ENCODE measurements around the gene LY9.
A peak's percentile ranks its signal among the peaks of the same experiment; 100 is the strongest.
"Not testable (repeated sequence)": the region's sequence is repeated elsewhere in the genome, so short reads cannot be mapped to it uniquely, and the experiment has no call there.

LY9 gene

DNA sequence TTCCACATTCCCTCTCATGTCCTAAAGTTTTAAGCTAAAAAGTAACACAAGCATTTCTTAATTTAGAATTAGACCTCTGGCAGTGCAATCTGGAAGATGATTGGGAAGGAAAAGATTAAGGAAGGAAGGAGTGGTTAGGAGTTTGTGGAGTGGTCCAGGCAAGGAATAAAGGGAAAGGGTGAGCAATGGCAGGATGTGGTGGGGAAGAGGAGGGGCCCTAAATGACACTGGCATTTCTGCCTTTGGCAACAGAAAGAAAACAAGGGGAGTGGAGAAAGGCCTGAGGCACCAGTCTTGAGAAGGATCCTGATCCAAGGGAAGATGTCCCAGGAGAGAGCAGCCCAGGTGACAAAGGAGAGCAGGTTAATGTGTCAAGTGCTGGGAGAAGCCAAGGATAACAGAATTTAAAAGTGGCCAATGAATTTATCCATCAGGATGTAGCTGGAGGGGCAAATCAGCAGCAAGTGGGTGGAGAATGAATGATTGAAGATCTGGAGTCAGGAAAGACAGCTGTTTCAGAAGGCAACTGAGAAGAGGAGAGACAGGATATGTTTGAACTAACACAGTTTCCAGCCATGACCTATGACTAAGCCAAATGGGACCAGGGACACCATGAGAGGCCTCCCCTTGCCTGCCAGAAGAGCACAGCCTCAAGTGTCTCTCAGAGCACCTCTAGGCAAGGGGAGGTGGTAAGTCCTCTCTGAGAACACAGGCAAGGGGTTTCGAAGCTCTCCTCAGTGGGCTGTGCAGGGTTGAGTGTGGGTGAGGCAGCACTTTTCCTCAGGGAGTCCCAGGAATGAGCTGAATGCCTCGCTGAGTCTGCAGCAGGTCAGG lies 20.9 kb upstream of the LY9 start:
- DNase-seq, result no peak

DNA sequence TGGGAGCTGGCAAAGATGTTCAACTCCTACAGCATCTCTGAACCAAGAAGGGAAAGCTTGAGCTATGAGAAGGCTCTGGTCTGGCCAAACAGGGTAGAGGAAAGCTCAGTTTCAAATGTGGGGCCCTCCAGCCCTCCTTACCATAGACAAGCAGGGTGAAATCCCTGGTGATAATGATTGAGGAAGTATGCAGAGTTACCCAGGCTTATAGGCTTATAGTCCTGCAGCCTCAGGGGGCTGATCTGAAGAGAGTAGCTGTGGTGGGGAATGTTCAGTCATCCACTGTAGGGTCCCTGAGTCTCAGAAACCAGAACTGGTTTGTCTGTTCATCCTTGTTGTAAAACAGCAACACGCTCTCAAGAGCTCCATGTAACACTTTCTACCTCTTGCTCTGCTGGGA lies 19.8 kb upstream of the LY9 start:
- DNase-seq, result no peak

DNA sequence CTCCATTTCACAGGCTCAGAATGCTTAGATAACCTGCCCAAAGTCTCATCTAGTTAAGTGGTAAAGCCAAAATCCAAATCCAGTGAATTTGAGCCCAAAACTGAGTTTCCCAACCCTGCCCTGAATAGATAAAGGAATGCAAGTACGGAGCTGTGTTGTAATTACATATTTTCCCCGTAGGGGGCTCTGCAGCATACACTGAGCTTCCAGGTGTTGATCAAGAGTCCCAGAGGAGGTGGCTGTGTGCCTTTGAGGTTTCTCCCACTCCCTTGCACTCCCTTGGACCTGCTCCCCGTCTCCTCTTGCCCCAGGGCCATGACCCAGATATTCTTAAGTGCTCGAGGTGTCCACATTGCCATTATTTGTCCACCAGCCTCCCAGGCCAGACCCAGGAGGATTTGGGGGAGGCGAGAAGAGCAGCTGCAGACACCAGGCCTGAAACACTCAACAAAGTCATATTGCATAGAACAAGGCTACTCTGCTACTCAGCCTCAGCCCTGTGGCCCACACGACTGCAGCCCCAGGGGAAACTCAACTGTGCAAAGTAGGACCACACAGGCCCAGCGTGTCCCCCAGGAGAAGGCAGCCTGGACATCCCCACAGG lies 18.4 kb upstream of the LY9 start:
- DNase-seq, result peak in 1 of 2 experiments; percentile 37

DNA sequence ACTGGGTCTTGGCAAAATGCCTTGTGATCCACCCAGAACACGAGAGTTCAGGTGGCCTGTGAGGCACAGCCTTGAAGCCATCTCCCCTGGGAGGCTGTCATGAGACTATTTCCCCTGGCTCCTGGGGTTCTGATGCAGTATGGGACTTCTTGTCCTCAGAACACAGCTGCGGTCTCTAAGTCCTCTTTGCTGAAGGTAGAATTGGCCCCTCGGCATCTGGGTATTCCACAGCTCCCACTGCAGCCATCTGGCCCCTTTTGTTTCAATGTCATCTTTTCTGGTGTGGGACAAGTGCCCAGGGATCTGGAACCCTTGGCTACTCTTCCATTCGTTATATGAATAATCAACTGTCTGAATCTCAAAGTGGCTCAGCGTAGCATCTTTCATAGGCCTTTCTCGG lies 17.0 kb upstream of the LY9 start:
- no peak for DNase-seq

DNA sequence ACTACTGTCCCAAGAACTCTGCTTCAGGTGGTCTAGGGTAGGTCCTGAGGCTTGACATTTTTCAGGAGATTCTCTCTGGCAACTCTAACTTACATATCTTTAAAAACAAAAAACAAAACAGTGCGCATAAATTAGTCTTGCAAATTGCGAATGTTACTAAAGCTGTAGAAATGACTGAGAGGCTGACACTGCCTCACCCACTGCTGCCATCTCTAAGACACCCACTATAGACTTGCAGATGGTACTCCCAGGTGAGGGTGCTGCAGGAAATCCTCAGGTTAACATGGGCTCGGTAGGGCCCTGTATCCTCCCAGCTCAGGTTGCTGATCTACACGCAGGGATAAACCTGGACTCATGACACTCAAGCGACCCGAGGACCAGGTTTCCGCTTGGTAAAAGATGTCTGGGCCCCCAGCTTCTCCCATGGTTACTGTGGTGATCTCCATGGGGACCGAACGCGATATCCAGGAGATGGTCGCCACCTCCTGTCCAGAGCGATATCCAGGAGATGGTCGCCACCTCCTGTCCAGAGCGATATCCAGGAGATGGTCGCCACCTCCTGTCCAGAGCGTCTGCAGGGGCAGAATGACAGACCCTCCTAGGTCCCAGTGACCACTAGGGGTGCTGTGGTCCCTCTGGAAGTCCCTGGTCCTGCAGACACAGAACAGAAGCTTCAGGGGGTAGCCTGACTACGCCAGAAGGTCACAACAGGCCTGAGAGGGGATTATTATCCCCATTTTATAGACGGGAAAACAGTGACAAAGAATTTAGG lies 16.2 kb upstream of the LY9 start:
- peak in 1 of 2 experiments; percentile 42 for DNase-seq

DNA sequence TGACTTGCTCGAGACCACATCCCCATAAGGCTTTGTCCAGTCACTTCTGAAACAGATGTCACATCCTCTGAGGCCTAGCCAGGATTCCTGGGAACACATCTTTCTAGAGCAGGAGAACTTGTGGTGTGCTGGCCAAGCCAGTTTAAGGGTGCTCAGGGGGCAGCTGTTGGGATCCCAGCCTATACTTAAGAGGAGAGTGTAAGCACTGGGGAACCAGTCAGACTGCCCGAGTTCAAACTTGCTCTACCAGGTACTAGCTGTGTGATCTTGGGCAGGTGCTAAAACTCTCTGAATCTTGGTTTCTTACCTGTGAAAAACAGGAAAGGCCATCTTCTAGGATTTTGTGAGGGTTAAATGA lies 15.6 kb upstream of the LY9 start:
- DNase-seq, result no peak

DNA sequence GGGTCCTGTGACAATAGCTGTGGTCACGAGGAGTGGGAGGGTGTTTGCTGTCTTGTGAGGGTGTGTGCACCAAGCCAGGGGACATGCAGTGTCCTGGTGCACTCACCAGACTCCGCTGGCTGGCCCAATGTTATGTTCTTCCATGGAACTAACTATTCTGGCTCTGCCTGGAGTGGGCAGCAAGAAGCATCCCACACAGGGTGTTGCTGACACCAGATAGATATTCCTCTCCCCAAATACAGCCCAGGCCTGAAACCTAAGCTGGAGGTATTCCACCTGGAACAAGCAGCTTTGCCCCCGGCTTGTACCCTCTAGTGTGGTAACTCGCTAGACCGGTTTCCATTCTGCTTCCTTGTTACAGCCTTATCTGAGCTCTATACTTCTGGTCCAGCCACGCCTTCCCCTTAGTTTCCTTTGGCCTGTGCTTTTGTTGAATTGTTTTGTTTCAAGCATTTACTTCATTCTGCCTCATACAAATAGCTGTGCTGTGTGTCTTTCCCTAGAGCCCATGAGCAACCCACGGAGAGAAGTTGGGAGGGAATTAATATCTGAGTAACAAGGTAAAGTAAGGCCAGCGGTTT lies 14.7 kb upstream of the LY9 start:
- DNase-seq, result no peak

DNA sequence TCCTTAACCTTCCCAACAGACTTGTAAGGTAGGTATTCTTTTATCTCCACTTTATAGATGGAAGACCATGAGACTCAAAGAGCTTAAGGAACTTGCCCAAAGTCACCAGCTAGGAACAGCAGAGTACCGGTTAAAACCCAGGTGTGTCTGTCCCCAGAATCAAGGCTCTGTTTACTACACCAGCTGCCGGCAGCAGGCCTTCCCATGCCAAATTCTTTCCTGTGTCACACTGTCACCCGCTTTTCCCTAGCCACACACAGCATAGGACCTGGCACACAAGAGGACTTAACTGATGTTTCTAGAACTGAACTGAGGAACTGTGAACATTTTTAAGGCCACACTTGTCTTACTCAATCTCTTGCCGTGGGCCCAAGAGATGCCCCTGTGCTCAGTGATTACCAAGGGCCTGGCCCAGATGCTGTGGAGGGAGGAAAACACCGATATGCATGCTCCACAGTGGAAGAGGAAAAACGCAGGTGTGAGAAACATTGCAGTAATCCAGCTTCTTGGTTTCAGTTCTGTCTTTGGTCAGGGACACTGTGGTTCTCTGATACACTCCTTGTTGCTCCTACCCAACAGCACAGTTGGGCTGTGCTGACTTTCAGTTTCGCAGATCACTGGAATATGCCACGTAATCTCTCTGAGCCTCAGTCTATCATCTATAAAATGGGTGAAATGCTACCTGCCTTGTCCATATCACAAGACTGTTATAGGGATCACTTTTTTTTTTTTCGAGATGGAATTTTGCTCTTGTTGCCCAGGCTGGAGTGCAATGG lies 13.9 kb upstream of the LY9 start:
- DNase-seq, result no peak

DNA sequence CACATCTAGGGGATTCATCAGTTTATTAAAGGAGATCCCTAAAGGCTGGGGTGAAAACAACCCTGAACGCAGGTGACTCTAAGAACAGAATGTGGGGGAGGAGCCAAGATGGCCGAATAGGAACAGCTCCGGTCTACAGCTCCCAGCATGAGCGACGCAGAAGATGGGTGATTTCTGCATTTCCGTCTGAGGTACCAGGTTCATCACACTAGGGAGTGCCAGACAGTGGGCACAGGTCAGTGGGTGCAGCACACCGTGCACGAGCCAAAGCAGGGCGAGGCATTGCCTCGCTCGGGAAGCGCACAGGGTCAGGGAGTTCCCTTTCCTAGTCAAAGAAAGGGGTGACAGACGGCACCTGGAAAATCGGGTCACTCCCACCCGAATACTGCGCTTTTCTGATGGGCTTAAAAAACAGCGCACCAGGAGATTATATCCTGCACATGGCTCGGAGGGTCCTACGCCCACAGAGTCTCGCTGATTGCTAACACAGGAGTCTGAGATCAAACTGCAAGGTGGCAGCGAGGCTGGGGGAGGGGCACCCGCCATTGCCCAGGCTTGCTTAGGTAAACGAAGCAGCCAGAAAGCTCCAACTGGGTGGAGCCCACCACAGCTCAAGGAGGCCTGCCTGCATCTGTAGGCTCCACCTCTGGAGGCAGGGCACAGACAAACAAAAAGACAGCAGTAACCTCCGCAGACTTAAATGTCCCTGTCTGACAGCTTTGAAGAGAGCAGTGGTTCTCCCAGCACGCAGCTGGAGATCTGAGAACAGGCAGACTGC lies 12.8 kb upstream of the LY9 start:
- DNase-seq, result not testable (repeated sequence)

DNA sequence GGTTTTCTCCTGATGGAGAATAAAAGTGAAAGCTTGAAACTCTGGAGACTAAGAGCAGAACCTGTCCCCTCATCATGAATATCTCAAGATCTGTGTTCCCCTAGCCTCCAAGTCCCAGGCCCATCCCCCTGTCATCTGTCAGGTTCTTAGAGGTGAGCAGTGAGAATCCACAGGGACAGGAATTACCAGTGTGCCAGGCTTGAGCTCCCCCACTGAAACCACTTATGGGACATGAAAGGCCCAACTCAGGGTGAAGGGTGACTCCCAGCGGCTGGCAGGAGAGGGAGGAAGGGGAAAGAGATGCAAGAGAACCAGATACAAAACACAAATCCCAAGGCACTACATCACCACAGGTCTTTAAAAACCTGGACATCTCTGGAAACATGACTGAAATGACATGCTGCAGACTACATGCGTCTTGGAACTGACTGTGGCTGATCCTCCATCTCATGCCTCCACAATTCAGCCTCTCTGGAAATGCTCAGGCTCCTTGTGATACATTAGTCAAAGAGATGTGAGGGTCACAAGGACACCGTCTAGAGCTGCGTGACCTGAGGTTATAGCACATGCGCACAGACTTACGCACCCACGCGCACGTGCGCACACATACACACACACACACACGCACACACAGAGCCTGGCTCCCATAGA lies 6.8 kb upstream of the LY9 start:
- no peak for DNase-seq

DNA sequence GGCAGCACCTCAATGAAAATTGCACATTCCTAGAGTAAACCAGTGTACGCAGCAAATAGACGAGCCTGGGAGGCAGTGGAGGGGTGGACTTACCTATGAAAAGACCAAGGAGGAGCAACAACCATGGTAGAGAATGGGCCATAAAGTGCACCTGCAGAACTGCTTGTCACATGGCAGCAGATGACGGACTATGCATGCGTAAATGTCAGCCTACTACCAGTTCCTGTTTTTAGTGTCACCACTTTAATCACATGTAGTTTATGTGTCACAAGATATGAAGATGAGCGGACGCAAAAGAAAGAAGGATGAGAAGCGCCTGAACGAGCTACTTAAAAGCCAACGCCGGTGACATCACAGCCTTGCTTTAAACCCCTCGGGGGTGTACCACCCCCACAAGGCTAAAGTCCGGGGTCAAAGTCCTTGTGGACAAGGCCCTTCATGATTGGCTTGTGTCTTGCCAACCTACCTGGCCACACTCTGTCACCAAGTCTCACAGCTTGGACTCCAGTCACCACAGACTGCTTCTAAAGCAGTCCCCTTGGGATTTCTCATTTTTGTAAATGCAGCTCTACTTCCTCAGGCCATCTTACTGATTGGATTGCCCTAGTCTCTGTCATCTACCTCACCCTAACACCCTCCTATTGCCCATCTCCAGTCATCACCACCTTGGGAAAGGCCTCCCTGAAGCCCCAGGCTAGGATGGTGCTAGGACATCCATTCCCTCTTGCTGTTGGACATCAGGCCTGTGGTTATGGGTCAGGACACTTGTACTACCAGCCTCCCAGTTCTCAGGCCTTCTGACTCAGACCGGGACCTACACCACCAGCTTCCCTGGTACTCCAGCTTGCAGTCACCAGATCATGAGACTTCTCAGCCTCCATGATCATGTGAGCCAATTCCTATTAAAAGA lies 6.0 kb upstream of the LY9 start:
- DNase-seq, result no peak

DNA sequence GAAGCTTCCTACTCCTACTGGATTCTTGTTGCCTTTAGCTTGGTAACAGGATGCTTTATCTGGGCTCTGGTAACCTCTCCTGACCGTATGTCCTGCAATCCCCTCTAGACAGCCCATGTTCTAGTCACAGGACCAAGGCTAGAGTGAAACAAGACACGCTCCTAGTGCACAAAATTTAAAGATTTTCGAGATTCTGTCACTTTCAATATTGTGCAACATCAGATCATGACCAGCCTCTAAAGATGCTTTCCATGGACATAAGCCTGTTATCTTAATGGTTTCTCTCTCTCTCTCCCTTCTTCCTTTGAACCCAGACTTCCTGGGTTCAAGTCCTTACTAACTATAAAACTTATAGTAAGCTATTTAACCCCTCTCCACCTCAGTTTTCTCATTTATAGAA lies 1.6 kb upstream of the LY9 start:
- DNase-seq, result no peak

DNA sequence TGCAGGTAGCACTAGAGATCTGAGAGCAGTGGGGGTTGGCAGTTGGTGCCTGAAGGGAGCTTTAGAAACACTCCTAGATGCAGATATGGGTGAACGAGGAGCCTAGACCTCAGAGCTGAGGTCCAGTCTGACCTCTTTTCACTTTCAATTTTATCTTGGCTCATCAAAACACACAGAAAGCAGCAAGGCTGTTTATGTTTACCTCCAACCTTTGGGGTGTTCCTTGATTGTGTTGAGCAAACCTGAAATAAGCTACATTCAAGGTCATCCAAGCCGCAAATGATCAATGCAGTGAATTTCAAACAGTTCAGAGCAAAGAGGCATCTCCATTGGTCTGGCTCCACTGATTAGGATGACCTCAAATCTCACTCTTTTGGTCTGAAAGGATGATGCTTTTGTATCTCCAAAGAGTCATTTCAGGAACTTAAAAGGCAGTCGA lies 1.3 kb downstream of the LY9 start:
- no peak for DNase-seq

DNA sequence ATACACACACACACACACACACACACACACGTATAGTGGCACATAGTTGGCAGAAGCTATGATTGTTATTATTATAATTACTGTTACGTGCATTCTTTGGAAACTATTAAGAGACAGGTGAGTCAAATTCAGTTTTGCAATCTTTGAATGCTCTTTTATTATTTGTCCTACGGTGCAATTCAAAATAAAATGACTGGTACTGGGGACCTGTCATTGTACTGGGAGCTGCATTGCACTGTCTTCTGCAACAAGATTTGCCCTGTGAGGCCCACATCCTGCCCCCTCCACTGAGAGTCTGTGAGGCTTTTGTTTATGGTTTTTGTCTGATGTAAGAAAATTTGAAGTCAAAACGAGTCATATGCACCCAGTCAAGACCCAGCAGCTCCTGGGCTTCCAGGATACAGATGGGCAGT lies 1.9 kb downstream of the LY9 start:
- DNase-seq, result peak; percentile 22 to 50

DNA sequence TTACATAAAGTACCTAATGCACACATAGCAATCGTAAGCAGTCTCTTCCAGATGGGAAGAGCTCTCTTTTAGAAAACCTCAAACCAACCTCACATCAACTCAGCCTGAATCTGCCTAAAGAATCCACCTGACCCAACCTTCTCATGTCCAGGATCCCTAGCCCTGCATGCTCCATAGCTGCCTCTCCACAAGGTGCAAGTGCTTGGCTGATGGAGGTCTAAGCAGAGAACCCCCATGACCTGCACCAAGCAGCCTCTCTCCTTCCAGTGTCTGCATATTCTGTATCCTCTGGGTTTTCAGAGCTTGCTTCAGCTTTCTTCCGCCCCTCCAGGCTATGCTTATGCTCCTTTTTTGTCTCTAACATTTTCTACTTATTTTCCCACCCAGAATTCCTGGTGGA lies 2.5 kb downstream of the LY9 start:
- DNase-seq, result no peak

DNA sequence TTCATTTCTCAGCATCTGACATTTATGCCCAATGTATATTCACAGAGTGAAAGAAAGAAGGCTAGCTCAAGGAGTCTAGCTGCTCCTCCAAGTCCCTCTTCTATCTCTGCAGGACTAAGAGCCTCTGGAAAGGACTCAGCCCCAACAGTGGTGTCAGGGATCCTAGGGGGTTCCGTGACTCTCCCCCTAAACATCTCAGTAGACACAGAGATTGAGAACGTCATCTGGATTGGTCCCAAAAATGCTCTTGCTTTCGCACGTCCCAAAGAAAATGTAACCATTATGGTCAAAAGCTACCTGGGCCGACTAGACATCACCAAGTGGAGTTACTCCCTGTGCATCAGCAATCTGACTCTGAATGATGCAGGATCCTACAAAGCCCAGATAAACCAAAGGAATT lies 3.7 kb downstream of the LY9 start:
- no peak for DNase-seq

DNA sequence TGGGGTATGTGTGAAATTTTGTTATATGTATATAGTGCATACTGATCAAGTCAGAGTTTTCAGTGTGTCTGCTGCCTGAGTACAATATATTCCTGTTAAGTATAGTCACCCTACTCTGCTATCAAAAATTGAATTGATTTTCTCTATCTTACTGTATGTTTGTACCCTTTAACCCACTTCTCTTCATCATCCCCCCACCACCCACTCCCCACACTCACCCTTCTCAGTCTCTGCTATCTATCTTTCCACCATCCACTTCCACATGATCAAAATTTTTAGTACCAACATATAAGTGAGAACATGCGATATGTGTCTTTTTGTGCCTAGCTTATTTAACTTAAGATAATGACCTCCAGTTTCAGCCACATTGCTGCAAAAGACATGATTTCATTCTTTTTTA lies 4.2 kb downstream of the LY9 start:
- peak in 1 of 2 experiments; percentile 41 for DNase-seq

DNA sequence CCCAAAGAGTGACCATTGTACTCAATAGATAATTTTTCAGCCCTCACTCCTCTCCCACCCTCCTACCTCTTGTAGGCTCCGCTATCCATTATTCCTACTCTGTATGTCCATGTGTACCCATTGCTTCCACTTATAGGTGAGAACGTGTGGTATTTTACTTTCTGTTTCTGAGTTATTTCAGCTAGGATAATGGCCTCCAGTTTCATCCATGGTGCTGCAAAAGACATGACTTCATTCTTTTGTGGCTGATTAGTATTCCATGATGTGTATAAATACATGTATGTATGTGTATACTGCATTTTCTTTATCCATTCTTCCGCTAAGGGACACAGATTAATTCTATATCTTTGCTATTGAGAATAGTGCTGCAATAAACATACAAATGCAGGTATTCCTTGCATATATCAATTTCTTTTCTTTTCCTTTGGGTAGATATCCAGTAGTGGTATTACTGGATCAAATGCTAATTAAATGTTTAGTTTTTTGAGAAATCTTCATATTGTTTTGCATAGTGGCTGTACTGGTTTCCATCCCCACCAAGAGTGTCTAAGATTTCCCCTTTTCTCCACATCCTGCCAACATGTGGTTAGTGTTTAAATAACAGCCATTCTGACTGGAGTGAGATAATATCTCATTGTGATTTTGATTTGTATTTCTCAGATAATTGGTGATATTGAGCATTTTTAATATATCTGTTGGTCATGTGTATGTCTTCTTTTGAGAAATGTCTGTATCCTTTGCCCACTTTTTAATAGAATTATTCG lies 4.9 kb downstream of the LY9 start:
- DNase-seq, result no peak

DNA sequence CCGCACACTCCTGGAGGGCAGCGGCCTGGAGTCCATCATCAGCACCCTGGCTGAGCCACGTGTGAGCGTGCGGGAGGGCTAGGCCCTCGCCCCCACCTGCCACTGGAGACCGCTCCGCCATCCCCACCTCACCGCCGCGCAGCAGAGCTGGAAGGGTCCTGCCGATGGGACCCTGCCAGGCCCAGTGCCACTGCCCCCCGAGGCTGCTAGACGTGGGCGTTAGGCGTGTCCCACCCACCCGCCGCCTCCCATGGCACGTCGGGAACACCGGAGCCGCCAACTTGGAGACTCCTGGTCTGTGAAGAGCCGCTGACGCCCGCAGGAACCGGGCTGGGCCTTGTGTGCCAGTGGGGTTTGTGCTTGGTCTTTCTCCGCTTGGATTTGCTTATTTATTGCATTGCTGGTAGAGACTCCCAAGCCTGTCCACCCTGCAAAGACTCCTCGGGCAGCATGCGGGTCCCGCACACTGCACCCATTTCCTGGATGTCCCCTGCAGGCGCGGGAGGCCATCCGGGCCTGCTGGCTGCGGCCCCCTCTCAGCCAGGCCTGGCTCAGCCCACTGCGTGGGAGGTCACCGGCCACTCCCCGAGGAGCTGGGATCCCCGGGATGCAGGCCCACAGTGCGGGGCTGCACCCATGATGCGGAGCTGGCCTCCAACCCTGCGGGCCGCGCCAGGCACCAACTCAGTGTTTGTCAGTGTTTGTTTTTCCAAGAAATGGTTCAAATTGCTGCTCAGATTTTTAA lies 6.0 kb downstream of the LY9 start:
- no peak for DNase-seq
